Midbrain (tissue), 1 donor: Measurements from ENCODE around the gene ITGA7.

Experiments used
- DNase-seq: peaks from one replicate; lab custom pipeline; 2025; lab: John Stamatoyannopoulos, UW

Gene ITGA7

DNA sequence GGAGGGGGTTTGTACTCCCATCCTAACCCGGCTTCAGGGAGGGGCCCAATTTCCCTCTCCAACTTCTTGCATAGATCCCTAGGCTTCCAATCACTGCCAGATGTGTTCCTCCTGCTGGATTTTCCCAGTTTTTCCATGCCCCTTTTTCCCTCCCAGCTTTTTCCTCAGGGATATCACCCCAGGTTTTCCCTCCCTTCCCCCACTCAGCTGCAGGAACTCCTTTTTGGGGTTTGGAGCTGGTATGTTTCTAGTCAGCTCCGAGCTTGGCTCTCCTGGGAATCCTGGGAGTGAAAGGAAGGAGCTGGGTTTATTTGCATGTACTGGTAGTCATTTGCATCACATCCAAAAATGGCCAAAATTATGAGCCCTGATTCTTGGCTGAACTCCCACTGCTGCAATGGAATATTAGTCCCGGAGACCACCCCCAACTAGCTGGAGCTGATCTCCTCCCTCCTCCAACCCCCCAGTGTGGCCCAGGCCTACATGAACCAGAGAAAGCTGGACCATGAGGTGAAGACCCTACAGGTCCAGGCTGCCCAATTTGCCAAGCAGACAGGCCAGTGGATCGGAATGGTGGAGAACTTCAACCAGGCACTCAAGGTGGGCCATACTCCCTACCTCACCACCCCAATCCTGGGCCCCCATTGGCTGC is 11.0 kb upstream of the ITGA7 start:
- no peak for DNase-seq

DNA sequence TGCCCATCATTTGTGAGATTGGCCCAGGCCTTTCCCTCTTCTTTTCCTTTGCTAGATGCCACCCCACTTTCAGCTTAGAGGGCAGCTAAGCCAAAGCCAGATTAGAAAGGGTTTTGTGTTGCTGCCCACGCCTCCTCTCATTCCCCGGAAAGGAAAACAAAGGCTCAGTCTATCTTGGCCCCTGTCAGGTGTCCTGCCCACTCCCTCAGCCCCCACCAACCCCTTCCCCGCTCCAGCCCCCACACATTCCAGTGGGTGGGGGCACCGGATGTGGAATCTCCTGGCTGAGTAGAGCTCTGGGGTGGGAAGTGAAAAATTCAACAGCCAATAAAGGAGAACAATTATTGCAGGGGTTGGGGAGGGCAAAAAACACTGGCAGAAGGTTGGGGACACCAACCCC is 10.3 kb upstream of the ITGA7 start:
- DNase-seq = no peak

DNA sequence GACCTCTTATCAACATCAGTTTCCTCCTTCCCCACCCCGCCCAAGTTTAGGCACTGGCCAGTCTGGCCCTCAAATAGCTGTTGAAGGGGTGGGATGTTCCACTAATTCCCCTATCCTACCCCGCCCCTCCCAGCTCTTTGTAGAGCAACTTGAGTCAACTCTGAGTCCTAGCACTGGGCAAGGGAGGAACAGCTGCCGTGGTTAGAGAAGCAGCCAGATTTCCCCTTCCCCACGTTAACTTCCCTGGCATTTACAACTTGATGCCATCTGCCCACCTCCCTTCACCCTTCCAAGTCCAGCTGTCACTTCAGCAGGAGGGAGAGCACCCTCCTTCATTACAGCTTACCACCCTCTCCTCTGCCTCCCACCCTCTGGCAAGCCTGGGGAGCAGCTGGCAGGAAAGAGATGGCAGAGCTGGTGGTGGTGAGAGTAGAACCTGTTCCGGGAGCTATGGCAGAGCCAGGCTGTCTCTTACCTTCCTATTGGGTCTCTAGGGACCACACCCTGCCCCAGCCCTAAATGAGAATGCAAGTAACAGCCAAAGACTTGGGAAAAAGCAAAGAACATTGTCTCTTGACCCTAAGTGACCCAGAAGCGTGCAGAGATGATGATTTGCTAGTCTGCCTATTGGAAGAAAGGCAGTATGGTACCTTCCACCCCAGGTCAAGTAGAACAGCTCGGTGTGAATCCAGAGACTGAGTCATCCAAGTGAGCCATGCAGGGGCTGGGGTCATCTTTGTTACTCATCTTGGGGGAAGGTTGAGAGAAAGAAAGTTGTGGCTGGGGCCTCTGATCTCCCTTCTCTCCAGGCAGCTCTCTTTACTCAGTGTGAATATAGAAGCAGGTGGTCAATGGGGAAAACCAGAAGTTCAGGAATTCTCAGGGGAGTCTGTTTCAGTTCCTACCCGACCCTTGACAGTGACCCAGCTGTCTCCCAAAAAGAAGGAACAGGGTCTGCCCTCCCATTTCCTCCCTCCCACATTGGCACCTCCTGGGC is 9.6 kb upstream of the ITGA7 start:
- no peak for DNase-seq

DNA sequence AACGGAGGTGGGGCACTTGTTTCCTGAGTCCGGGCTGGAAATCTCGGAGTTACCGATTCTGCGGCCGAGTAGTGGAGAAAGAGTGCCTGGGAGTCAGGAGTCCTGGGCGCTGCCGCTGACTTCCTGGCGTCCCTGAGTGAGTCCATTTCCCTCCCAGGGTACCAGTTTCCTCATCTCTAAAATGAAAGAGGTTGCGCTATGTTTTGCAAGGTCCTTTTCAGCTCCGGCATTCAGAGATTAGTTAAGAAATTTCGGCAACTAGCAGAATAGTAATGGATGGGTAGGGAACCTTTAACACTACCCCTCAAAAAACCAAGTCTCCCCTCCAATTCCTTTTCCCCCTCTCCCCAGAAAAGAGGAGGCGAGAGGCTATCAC is 8.9 kb upstream of the ITGA7 start:
- DNase-seq = no peak

DNA sequence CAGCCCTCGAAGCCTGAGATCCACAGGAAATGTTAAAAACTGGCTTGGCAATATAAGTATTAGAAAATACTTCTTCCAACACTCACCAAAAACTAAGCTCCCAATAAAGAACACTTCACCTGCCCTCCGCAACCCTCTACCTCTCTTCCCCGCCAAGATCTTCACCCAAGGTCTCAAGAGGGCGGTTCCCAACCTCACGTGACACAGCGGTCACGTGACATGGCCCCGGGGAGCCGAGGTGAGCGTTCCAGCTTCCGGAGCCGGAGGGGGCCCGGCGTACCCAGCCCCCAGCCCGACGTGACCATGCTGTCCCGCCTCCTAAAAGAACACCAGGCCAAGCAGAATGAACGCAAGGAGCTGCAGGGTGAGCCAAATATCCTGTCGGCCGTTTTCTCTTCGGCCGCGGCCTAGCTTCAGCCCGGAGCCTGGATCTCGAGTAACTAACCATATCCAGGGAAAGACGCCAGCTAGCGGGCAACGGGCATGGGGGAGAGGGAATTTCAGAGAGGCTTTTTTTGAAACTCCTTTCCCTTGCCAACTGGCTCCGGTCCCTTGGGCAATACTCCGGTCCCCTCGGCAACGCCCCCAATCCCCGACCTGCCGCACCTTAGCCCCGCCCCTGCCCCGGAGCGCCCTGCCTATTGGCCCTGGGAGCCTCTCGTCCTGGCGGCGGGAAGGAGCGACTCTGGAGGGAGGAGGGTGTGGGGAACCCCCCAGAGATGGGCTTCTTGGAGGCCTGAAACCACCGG is 8.3 kb upstream of the ITGA7 start, which contains the start of gene BLOC1S1:
Gene BLOC1S1, plus strand, starts transcription at position 214 of the 749 bp plus-strand sequence. Its CDS starts 6 bp downstream, at position 220.
- peak; percentile 91 for DNase-seq

DNA sequence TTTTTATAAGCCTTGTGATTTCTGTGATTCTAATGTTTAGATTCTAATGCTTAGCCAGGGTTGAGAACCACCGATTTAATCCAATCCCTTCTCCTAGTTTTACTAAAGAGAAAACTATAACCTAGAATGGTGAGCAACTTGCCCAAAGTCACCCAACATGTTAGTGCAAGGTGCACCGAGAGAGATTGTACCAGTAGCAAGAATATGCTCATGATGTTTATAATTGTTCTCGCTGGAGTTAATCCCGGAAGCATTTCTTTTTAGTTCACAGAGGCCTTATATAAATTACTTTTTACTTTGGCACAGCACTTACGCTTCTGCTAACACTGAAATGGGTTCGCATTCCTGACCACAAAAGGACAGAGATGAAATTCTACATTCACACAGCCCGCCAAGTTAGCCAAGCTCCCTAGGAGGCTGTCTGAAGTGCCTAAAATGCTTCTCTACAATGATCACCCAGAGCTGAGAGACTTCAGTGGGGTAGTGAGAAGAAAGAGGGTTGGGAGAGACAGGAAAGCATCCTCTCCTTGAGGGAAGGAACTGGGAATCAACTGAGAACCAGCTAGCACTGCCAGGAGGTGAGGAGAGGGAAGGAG is 7.6 kb upstream of the ITGA7 start:
- no peak for DNase-seq

DNA sequence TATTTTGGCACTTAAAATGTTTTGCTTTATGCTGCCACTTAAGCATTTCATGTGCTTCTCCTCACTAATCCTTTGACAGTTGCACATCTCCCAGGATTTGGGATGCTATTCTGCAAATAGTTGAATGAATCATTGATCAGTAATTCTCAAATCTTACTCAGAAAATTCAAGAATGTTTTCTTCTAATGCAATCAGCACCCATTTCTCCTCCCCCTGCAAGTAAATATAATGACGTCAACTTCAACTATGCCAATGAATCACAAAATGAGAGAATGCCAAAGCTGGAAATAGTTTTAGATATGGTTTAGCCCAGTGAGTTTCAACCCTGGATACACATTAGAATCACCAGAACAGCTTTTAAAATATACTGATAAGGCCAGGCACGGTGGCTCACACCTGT is 6.0 kb upstream of the ITGA7 start:
- no peak for DNase-seq

DNA sequence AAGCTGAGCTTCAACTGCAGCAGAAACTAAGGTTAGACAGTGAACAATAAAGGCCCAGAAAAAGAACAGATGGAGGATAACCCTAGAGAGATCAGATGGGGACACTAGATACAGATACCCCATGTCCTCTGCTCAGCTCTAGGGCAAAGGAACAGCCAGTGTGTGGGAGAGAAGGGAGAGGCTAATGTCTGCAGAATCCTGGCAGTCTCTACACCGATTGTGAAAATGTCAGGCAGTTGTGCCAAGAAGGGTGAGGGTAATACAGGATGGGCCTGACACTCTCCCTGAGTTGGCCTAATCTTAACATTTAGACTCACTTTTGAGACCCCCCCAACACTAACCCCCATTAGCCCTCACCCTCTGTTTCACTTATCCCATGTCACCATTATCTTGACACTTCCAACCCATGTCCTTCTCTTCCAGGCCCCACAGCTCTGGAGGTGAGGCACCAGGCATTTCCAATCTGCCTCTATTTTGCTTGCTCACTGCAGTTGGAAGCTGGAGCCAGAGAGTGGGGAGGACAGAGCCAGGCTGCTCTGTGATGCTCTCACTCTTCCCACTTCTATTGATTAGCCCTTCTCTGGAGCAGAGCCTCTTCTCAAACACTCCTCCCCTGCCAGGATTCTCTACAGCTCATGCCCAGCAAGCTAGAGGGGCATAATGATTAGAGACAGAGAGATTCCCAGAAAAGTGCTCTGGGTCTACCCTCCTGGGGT is 5.2 kb upstream of the ITGA7 start:
- DNase-seq = no peak

DNA sequence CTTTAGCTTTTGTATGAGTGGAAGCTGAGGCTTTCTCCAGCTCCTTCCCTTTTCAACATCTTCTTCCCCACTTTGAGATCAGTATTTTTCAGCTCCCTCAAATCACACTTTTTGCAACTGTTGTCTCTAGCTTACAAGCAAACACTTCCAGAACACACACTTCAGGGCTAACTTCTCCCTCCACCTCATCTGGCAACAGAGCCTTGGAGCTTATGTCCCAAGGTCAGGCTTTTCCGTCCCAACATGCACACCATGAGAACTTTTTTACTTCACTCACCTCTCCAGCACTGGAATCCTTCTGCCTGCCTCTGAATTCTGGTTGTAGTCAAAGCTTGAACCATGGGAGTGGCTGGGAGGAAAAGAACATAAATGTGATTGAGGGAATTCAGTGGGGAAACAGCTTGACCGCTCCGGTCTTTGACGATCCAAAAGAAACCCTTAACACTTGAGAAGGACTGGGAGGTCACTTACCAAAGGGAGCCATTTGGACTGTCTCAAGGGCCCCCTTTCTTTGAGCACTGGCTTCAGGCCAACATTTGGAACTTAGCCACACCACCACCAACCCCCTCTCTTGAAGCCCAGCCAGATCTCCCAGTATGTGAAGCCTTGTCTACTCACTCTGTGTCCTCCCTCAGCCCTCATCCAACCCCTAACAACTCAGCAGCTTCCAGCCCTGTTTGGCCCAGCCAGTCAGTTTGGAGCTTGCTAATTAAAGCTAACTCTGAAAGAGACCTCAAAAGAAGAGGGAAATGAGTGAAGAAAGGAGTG is 4.3 kb upstream of the ITGA7 start:
- DNase-seq = no peak

DNA sequence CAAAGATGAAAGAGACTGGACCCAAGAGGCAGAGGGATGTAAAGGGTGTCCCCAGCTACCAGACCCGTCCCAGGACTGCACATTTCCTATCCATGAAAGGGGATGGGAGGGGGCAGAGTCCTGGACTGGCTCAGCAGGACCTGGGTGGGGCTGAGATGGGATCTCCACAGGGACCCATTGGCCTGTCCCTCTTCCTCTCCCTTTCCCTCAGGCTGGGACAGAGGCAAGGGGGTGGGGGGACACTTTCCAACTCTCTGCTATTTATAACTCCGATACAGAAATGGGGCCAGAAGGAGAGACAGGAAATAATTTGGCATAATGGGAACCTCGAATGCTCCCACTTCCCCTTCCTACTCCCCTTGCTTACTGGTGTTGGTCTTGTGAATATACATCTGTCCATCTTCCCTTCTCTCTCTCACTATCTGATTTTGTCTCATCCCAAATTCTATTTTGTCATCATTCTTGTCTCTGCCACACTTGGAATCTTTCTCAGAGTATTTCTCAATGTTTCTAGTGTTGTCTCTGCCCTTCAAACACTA is 1.1 kb upstream of the ITGA7 start:
- no peak for DNase-seq

DNA sequence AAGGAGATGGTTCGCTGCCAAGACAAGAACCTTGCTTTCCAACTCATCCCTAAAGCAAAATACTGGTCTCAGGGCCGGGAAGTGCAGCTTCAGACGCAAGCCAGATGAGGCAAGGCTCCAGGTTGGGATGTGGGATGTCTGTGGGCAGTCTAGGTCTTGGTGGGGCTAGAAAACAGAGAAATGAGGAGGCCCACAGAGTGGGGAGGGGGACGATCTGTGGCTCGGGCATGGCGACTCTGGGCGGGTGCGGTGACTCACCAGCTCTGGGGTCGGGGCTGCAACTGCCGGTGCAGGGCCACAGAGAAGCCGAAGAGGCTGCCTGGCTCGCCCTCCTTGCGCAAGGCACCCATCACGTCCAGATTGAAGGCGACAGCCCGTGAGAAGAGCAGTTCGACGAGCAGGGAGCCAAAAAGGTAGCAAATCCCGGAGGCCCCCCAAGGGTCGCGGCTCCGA is 459 bp downstream of the ITGA7 start:
- DNase-seq = no peak

DNA sequence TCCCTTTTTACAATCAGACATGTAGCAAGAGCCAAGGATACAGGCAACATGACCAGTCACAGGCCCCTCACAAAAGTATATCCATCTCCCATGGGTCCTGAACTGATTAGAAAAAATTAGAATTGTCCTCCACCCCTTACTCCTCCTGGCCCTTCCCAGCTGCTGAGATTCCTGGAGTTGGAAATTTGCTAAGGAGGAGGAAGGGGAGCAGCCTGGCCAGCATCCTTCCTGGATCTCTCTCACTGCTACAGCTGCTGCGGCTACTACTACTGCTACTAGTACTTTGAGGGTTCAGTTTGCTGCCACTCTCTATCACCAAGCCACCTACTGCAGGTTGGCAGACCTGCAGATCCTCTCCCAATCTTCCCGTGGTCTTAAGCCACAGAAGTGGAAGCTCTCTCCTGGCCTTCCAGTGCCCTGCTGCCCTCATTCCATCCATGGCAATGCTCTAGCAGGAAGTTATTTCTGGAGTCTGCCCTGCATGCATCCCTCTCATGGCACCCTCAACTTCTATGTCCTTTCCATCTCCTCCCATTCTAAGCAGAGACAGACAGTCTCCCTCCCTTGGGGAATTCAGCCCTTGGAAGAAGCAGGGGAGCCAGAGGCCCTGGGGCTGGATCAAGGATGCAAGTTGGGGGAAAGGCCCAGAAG is 1.0 kb downstream of the ITGA7 start:
- no peak for DNase-seq

DNA sequence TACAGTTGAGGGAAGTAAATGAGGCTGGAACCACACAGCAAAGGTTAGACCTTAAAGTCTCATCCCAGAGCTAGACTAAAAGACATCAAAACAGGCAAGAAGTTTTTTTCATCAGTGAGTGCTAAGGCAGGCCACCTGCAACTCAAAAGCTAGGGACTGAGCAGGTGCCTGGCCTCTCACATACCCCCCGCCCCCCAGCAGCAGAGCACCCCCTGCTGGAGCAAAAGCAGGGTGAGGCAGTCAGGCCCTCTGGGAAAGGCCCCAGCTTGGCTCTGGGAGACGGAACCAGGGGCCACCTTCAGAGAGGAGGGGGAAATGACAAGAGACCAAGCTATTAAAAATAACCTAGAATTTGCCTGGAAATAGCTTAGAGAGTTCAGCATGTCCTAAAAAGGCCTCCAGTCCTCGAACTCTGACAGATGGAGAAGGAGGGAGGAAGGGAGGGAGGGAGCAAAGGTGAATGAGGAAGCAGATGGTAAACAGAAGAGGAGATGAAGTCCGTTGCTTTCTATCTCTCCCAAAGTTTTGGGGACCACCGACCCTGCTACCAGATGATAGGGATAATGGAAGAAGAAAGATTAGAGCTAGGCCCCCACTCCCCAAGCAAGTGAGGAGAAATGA is 1.8 kb downstream of the ITGA7 start:
- no peak for DNase-seq

DNA sequence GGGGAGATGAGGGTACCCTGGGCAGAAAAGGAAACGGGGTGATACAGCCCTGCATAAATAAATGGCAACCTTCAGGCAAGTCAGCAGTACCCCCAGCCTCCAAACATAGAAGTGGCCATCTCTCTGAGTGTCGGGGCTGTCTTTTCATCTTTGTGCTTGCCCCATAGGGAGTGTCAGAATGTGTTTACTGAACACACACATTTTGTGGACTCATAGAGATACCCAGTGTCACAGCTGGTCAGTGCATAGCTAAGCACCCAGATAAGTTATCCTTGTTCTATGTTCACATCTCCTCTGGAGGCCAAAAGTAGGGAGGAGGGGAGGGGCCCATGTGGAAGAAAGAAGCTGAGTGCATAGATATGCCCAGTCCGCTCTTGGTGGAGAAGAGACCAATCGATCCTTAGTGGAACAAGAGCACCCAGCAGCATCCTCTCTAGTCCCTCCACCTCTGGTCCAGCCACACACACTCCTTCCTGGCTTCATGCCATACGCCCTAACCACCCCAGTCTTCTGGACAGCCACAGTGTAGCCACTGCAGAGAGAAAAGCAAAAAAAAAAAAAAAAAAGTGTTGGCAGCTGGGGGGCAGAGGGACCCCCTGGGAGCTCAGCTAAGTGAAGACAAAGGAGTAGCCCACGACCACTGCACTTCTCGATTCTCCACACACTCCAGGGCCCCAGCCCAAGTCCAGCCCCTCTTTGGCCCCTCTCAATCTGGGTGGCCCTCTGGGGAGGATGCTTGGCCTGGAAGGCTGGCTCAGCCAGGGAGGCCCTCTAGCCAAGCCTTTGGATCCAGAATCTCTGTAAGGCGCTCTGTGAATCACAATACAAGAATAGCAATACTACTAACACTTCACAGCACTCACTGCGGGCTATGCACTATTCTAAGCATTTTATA is 2.6 kb downstream of the ITGA7 start:
- no peak for DNase-seq

DNA sequence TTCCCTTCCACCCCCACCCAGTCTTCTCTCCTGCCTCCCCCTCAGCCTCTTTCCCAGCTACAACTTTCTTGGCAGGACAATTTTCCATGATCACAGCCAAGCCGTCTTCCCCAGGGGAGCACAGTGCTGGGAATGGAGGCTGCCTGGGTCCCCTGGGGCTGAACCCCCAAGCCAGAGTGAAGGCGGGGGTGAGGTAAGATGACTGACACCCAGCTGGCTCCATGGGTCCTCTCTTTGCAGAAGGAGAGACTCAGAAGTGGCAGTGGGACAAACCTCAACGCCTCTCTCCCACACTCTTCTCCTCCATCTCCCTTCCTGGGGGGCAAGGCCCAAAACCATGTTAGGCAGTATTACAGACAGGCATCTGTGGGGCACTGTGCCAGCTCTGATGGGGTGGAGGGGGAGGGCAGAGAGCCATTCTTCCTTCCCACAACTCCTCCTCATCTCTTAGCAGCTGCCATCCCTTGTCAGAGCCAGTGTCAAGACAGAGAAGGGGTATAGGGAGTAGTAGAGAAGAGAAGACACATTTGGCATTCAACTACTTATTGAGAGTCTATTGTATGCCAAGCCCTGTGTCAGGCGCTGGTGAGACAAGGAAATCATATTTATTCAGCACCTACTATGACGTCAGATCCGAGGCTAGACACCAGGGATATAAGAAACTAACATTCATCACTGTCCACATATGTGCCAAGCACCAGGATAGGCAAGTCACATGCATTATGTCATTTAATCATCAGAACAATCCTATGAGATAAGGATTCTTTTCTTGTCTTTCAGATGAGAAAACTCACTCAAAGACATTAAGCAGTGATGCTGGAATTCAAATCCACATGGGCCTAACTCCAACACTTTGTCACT is 3.6 kb downstream of the ITGA7 start:
- DNase-seq = peak; percentile 30

DNA sequence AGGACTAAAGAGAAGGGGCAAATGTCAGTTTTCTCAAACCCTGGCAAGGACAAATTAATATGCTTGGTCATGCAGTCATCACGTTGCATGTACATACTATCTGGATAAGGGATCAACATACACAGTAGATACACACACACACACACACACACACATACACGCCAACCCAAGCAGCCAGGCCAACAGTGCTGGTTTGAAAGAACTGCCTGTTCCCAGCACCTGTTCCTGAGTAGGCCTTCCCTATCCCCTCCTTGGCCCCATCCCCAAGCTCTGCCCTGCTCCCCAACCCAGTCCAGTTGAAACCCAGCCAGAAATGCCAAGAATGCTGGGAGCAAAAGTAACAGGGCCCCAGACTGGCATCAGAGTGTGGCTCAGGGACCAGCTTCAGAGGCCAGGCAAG is 4.4 kb downstream of the ITGA7 start:
- DNase-seq = peak; percentile 40

DNA sequence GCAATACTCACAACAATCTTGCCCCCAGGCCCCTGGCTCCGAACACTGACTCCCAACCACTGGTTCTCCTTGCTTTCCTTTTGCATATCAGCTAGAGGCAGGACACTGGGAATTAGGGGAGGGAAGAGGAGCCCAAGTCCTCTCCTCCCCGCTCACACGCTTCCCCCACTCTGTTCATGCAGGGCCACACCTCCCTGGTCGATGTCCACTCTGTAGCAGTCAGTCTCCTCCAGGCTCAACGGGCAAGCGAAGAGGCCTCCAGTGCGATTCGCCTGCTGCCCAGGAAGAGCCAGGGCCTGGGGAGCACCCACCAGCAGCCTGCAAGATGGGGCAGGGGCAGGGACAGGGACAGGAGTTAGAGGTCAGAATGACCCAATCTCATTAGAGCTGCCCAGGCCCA is 4.8 kb downstream of the ITGA7 start:
- DNase-seq = no peak
